HG02885 (cell line): ENCODE data around the gene RNF39.
A peak's percentile ranks its signal among the peaks of the same experiment; 100 is the strongest.
"Not testable (repeated sequence)": the region's sequence is repeated elsewhere in the genome, so short reads cannot be mapped to it uniquely, and the experiment has no call there.

Experiments used
- ATAC-seq: cut with Tn5 transposase; IDR thresholded peaks from one replicate; pipeline ENCODE4 v1.9.1; 2021; ENCODE audit warnings: mild to moderate bottlenecking; ENCODE audit not compliant: unreplicated experiment, poor library complexity

RNF39 gene

GRCh38 chr6:30062471-30063178 is 12.9 kb downstream of the RNF39 start:
- no peak for ATAC-seq

GRCh38 chr6:30061858-30062458 is 13.6 kb downstream of the RNF39 start:
- no peak for ATAC-seq

GRCh38 chr6:30061092-30061857 is 14.3 kb downstream of the RNF39 start, which contains the start of gene POLR1H:
Gene POLR1H, plus strand, starts transcription at chr6:30061265. Its CDS starts 260 bp downstream, at chr6:30061525.
- peak; percentile 95 for ATAC-seq

- peak; percentile 18 for ATAC-seq
Observed at GRCh38 chr6:30060606-30061091, 14.9 kb downstream of the RNF39 start.

GRCh38 chr6:30055513-30055912 is 20.1 kb downstream of the RNF39 start:
- no peak for ATAC-seq

- no peak for ATAC-seq
Observed at GRCh38 chr6:30053682-30054081, 21.9 kb downstream of the RNF39 start.

- no peak for ATAC-seq
Observed at GRCh38 chr6:30047220-30047619, 28.3 kb downstream of the RNF39 start.

- no peak for ATAC-seq
Observed at GRCh38 chr6:30044630-30045029, 30.9 kb downstream of the RNF39 start.

GRCh38 chr6:30043744-30044143 is 31.8 kb downstream of the RNF39 start:
- no peak for ATAC-seq

- ATAC-seq, result no peak
Observed at GRCh38 chr6:30042914-30043313, 32.7 kb downstream of the RNF39 start.

GRCh38 chr6:30042476-30042875 is 33.1 kb downstream of the RNF39 start:
- ATAC-seq, result no peak

GRCh38 chr6:30041821-30042220 is 33.7 kb downstream of the RNF39 start:
- ATAC-seq, result no peak

- ATAC-seq, result no peak
Observed at GRCh38 chr6:30041221-30041620, 34.3 kb downstream of the RNF39 start.

GRCh38 chr6:30037182-30037788 is 38.3 kb downstream of the RNF39 start:
- no peak for ATAC-seq

- no peak for ATAC-seq
Observed at GRCh38 chr6:30035784-30036183, 39.8 kb downstream of the RNF39 start.

- ATAC-seq, result not testable (repeated sequence)
Observed at GRCh38 chr6:30033440-30033839, 42.1 kb downstream of the RNF39 start.

GRCh38 chr6:30031381-30031780 is 44.2 kb downstream of the RNF39 start:
- ATAC-seq, result no peak

GRCh38 chr6:30029588-30029987 is 46.0 kb downstream of the RNF39 start:
- ATAC-seq, result no peak

- no peak for ATAC-seq
Observed at GRCh38 chr6:30025186-30025585, 50.4 kb downstream of the RNF39 start.

- ATAC-seq, result not testable (repeated sequence)
Observed at GRCh38 chr6:30022712-30023111, 52.9 kb downstream of the RNF39 start.

- ATAC-seq, result no peak
Observed at GRCh38 chr6:30022189-30022588, 53.4 kb downstream of the RNF39 start.
